ENCODE measurements around the gene RAI1. TPM values are rescaled to one million over a fixed set of nuclear protein-coding genes. Genes with fewer than 3 reads are reported as not detected.

Gene RAI1
- total RNA-seq, 1 donor from 2014 or later = 5.8 TPM

- DNase-seq (ENCODE audit: low read depth in 2 of 2) = no peak
Observed at GRCh38 chr17:17714261-17714866, 33.1 kb downstream of the RAI1 start.

- DNase-seq (ENCODE audit: low read depth in 2 of 2) = no peak
Observed at GRCh38 chr17:17714879-17715278, 33.6 kb downstream of the RAI1 start.

GRCh38 chr17:17716837-17717523 lies 35.7 kb downstream of the RAI1 start:
- DNase-seq (ENCODE audit: low read depth in 2 of 2) = no peak

GRCh38 chr17:17718251-17718650 lies 37.0 kb downstream of the RAI1 start:
- DNase-seq (ENCODE audit: low read depth in 2 of 2) = no peak

GRCh38 chr17:17719199-17719940 lies 38.1 kb downstream of the RAI1 start:
- no peak for DNase-seq (ENCODE audit: low read depth in 2 of 2)

GRCh38 chr17:17719966-17720543 lies 38.8 kb downstream of the RAI1 start:
- no peak for DNase-seq (ENCODE audit: low read depth in 2 of 2)

- no peak for DNase-seq (ENCODE audit: low read depth in 2 of 2)
Observed at GRCh38 chr17:17721140-17721668, 39.9 kb downstream of the RAI1 start.

GRCh38 chr17:17722081-17722905 lies 41.0 kb downstream of the RAI1 start:
- no peak for DNase-seq (ENCODE audit: low read depth in 2 of 2)

- DNase-seq (ENCODE audit: low read depth in 2 of 2) = no peak
Observed at GRCh38 chr17:17722906-17723353, 41.7 kb downstream of the RAI1 start.

- DNase-seq (ENCODE audit: low read depth in 2 of 2) = peak; percentile 66 to 68
Observed at GRCh38 chr17:17723354-17724261, 42.4 kb downstream of the RAI1 start.

- DNase-seq (ENCODE audit: low read depth in 2 of 2) = peak; percentile 48 to 76
Observed at GRCh38 chr17:17724307-17725010, 43.2 kb downstream of the RAI1 start.

- peak in 1 of 2 donors; percentile 93 for DNase-seq (ENCODE audit: low read depth in 2 of 2)
Observed at GRCh38 chr17:17725011-17725751, 43.9 kb downstream of the RAI1 start.

GRCh38 chr17:17725752-17726457 lies 44.6 kb downstream of the RAI1 start:
- peak; percentile 60 to 70 for DNase-seq (ENCODE audit: low read depth in 2 of 2)

GRCh38 chr17:17726458-17727060 lies 45.3 kb downstream of the RAI1 start:
- peak; percentile 59 to 80 for DNase-seq (ENCODE audit: low read depth in 2 of 2)

GRCh38 chr17:17727111-17727659 lies 45.9 kb downstream of the RAI1 start:
- peak in 1 of 2 donors; percentile 26 for DNase-seq (ENCODE audit: low read depth in 2 of 2)

GRCh38 chr17:17728146-17728545 lies 46.9 kb downstream of the RAI1 start:
- DNase-seq (ENCODE audit: low read depth in 2 of 2) = no peak

Data from lung microvascular endothelial cell (primary cell).